GM13977 (cell line): ENCODE results near the gene PTPRG.
A peak's percentile ranks its signal among the peaks of the same experiment; 100 is the strongest.

Experiments used
- DNase-seq: peaks from one replicate; pipeline ENCODE4 v3.0.0; 2012; ENCODE audit warnings: low spot score
- in situ Hi-C: fragments of 300-500 bp; cut with MboI; formaldehyde crosslinking; loops from one replicate; pipeline ENCODE4 v1.12.0; 2022; ENCODE audit warnings: low sequenced_read_pairs, low pct_unique_long_range_greater_than_20kb, mixed read lengths, inconsistent platforms; ENCODE audit not compliant: unreplicated experiment
- TF ChIP-seq, protein P1 (sequence below): IDR thresholded peaks from 2 replicates; pipeline ENCODE4 v1.5.1; 2012; ENCODE audit warnings: mild to moderate bottlenecking, control low read depth; ENCODE audit not compliant: insufficient read depth; ENCODE audit errors: extremely low read depth, missing control alignments

The PTPRG gene

GRCh38 chr3:61560517-61561373 lies 626 bp upstream of the PTPRG start:
- peak; percentile 71 for DNase-seq
- TF ChIP-seq, protein P1, sequence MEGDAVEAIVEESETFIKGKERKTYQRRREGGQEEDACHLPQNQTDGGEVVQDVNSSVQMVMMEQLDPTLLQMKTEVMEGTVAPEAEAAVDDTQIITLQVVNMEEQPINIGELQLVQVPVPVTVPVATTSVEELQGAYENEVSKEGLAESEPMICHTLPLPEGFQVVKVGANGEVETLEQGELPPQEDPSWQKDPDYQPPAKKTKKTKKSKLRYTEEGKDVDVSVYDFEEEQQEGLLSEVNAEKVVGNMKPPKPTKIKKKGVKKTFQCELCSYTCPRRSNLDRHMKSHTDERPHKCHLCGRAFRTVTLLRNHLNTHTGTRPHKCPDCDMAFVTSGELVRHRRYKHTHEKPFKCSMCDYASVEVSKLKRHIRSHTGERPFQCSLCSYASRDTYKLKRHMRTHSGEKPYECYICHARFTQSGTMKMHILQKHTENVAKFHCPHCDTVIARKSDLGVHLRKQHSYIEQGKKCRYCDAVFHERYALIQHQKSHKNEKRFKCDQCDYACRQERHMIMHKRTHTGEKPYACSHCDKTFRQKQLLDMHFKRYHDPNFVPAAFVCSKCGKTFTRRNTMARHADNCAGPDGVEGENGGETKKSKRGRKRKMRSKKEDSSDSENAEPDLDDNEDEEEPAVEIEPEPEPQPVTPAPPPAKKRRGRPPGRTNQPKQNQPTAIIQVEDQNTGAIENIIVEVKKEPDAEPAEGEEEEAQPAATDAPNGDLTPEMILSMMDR, result no peak
- in situ Hi-C loops, result no loop called here

- TF ChIP-seq, protein P1, result no peak
- in situ Hi-C loops, result no loop called here
- DNase-seq, result peak; percentile 50
Observed at GRCh38 chr3:61562042-61562720, 810 bp downstream of the PTPRG start.

DNA sequence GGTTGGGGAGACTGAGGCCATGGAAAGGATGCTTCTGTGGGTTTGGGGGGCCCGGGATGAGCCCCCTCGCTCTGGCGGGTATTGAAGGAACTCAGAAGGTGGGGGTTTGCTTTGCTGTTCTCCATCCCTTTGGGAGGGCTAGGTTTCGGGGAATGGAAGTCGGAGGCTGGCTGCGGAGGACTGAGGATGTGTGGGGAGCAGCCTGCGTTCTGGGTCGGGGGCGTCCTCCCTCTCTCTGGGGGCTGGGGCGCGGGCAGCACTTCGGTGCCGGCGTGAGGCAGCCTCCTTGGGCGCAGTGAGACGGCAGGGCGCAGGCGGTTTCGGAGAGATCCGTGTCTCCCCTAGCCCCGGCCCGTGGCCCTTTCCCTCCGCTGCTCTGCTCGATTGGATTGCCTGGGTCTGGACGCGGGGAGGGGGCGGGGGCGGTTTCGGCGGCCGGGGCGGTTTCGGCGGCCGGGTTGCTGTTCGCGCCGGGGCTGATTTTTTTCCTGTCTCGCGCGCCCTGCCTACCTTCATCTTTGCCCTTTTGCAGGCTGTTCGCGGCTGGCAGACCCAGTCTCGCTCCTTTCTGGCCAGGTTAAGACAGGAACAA lies 1.4 kb downstream of the PTPRG start:
- TF ChIP-seq, protein P1, result no peak
- in situ Hi-C loops, result no loop called here
- DNase-seq, result peak; percentile 27

DNA sequence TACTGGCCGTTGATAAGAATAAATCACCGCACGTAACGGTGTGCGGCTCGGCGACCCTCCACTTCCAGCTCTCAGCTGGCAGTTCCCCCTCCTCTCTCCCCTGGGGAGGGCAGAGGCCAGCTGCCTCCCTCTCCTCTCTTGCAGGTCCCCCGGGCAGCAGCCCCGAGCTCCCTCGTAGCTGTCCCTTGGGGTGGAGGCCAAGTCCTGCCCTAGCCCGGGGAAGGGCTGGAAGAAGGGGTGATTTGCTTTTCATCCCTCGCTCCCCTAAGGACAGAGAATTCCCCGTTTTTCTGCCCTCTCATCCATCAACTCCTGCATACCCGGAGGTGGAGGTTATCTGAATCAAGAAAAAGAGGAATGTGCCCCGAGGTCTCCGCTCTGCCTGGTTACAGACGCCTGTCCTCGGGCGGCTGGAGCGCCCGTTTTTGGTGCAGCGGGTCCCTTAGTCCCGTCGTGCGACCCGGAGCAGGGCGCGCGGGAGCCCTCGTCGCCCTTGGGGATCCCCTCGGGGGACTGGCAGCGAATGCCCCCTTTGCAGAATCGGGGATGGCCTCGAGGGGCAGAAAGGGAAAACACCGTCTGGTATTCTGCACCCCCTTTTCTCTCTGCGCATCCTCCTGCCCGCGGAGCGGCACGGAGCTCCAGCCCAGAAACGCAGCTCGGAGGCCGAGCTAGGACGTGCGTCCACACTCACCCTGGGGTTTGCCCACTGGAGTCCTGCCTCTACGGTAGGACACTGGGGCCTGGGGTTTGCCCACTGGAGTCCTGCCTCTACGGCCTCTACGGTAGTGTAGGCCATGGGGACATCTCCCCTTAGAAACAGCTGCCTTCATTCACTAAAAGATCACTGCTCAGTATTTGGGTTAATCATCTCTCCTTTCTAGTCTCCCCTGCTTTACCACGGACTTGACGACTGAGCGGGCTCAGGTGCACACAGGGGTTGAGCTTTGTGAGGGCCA lies 2.2 kb downstream of the PTPRG start:
- TF ChIP-seq, protein P1, result no peak
- DNase-seq, result peak; percentile 24
- in situ Hi-C loops, result no loop called here

GRCh38 chr3:61564395-61565059 lies 3.2 kb downstream of the PTPRG start:
- in situ Hi-C loops, result no loop called here
- peak; percentile 36 for DNase-seq
- TF ChIP-seq, protein P1, result peak; percentile 21

- in situ Hi-C loops, result no loop called here
- TF ChIP-seq, protein P1, result no peak
- DNase-seq, result no peak
Observed at GRCh38 chr3:61565569-61565968, 4.2 kb downstream of the PTPRG start.
